Stomach (tissue), 9 donors: ENCODE measurements around the gene MET. TPM values are rescaled to one million over a fixed set of nuclear protein-coding genes. Genes with fewer than 3 reads are reported as not detected.

Experiments
- DNase-seq, 2 donors: peaks; one replicate each; pipeline versions ENCODE4 v3.0.0 to v3.0.0-alpha.2; 2013 to 2019
- H3K27ac ChIP-seq, 5 donors: fragments of 200-600 bp in 4 of 5; sonication (generic) in 4 of 5; one replicate each; pipeline ENCODE4 v1.5.1; 2013 to 2019; ENCODE audit warnings: mild to moderate bottlenecking in 1 of 5, moderate library complexity in 1 of 5
- H3K27me3 ChIP-seq, 3 donors: fragments of 200-600 bp; sonication (generic); one replicate each; pipeline ENCODE4 v1.5.1; 2017 to 2019; ENCODE audit warnings: mixed run types in 1 of 3
- H3K36me3 ChIP-seq, 4 donors: fragments of 200-600 bp; sonication (generic); 1 replicate in 3 of 4; 2 replicates in 1 of 4; pipeline ENCODE4 v1.5.1; 2016 to 2019
- H3K4me1 ChIP-seq, 4 donors: fragments of 200-600 bp; sonication (generic); one replicate each; pipeline ENCODE4 v1.5.1; 2016 to 2019
- H3K4me3 ChIP-seq, 4 donors: fragments of 200-600 bp; sonication (generic) in 3 of 4; one replicate each; pipeline ENCODE4 v1.5.1; 2016 to 2019; ENCODE audit warnings: mild to moderate bottlenecking in 1 of 4
- H3K9me3 ChIP-seq, 4 donors: fragments of 200-600 bp; sonication (generic); one replicate each; pipeline ENCODE4 v1.5.1; 2016 to 2019
- CTCF ChIP-seq, 7 experiments: fragments of 450-650 bp in 4 of 7; fragments of 200-600 bp in 3 of 7; sonication (generic) in 3 of 7; IDR thresholded peaks; one replicate each; pipeline ENCODE4 v1.5.1; 2016 to 2019; ENCODE audit warnings: antibody characterized with exemption in 7 of 7, control low read depth in 2 of 7, mild to moderate bottlenecking in 1 of 7
- EP300 ChIP-seq: sonication (generic); formaldehyde crosslinking; IDR thresholded peaks from one replicate; pipeline ENCODE4 v1.6.1; 2017; ENCODE audit warnings: antibody characterized with exemption
- POLR2A ChIP-seq, 4 donors: fragments of 450-650 bp; IDR thresholded peaks; one replicate each; pipeline ENCODE4 v1.6.1; 2016; ENCODE audit warnings: antibody characterized with exemption in 4 of 4, control low read depth in 2 of 4, mild to moderate bottlenecking in 1 of 4, moderate library complexity in 1 of 4
- POLR2AphosphoS5 ChIP-seq, 3 donors: sonication (generic); formaldehyde crosslinking; IDR thresholded peaks; one replicate each; pipeline ENCODE4 v1.6.1; 2016; ENCODE audit warnings: antibody characterized with exemption in 3 of 3
- WGBS, 5 donors: extraction: QIAGEN DNeasy Blood & Tissue Kit in 3 of 5; methylation state at CpG; one replicate each; pipeline versions ENCODE4 v1.1.5 to v1.1.7; 2013 to 2018; 5-methylcytosine and 5-hydroxymethylcytosine counted together
- intact Hi-C: fragments of 100-400 bp; cut with DNase I; formaldehyde crosslinking; loops from one replicate; pipeline ENCODE4 v1.15.1; 2023; ENCODE audit warnings: low total_unique reads
- polyA plus RNA-seq, 3 donors: library from polyadenylated mRNA; stranded (reverse); fragments of 200-250 nt; gene quantifications; one replicate each; pipeline ENCODE4 v1.2.3, GENCODE V29; 2013
- total RNA-seq, 5 donors: library from RNA; depleted of rRNA; stranded (reverse); fragments of >200 nt; gene quantifications; one replicate each; pipeline versions ENCODE4 v1.1.0 to v1.2.3, GENCODE V29; 2014 to 2016
- donor health status: healthy with polysubstance abuse.
- donor health status: Bipolar disorder and iron deficiency.
- donor health status: healthy.

Gene MET
- total and polyA plus RNA-seq, 8 donors, result 0.58 to 36.2 (median 4.3) TPM

- Histone ChIP-seq H3K4me3 (no peak overlapping the region), H3K27ac (no peak overlapping the region), H3K9me3 (no peaks in the 10 kb centered on the region), H3K4me1 (peaks cover 0 to 37% (median 16%) of the 10 kb centered on the region in 4 donors), H3K27me3 (no peaks in the 10 kb centered on the region), H3K36me3 (peaks cover 0 to 6% (median 0%) of the 10 kb centered on the region in 4 donors)
- DNase-seq, result no peak
- no peak for TF ChIP-seq POLR2AphosphoS5 (IDR thresholded peaks at IDR 0.05)
- no peak for TF ChIP-seq POLR2A (IDR thresholded peaks at IDR 0.05)
- TF ChIP-seq EP300, result no peak
- TF ChIP-seq CTCF (IDR thresholded peaks at IDR 0.05), result no peak
- intact Hi-C loops, result loop anchor here (10.0 kb wide), 1 partner anchor 126 kb away; the partner anchor contains the start of gene MET
- 77 to 90% (median 82%) methylated on average over 2 of the region's 2 CpGs for WGBS, 5 donors
Measured at GRCh38 chr7:116800594-116800993, 128.6 kb downstream of the MET start.

DNA sequence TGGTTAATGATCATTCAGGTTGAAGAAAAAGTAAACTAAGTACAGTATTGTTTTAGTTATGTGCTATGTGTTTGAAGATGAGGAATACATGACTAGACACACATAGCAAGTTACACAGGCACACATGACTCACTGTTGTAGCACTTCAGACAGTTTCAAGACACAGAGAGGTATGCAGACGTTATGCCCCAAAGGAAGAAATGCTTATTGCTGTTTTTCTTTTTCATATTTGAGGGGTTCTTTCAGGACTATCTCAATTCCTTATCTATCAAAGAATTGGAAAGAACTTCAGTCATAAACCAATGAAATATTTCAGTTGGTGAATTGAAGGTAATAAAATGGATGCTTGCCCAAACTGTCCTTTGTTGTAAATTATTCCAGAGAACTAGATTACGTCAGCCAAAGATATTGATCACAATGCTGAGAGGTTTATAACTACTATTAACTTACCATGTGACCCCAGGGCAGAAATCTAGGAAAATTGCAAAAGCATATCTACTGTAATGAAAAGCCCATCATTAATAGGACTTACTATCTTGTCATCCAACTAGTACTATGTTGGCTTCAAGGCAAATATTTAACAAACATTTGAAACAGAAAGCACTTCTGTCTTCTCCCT is 129.2 kb downstream of the MET start:
- TF ChIP-seq CTCF (IDR thresholded peaks at IDR 0.05), result no peak
- TF ChIP-seq POLR2AphosphoS5 (IDR thresholded peaks at IDR 0.05), result no peak
- TF ChIP-seq EP300, result no peak
- no peak for TF ChIP-seq POLR2A (IDR thresholded peaks at IDR 0.05)

GRCh38 chr7:116802144-116802745 is 130.2 kb downstream of the MET start:
- TF ChIP-seq POLR2A (IDR thresholded peaks at IDR 0.05), result no peak
- TF ChIP-seq EP300, result no peak
- no peak for TF ChIP-seq POLR2AphosphoS5 (IDR thresholded peaks at IDR 0.05)
- TF ChIP-seq CTCF (IDR thresholded peaks at IDR 0.05), result no peak
- 72 to 87% (median 83%) methylated on average over 7 of the region's 7 CpGs for WGBS, 5 donors
- H3K27ac ChIP-seq, result no peak overlapping the region
- no peaks in the 10 kb centered on the region for H3K27me3 ChIP-seq
- H3K9me3 ChIP-seq, result no peaks in the 10 kb centered on the region
- H3K36me3 ChIP-seq, result no peaks in the 10 kb centered on the region
- H3K4me1 ChIP-seq, result peaks cover 0 to 43% (median 18%) of the 10 kb centered on the region in 4 donors
- no peak for DNase-seq
- intact Hi-C loops, result loop anchor here (10.0 kb wide), 1 partner anchor 127 kb away; the partner anchor contains the start of gene MET
- H3K4me3 ChIP-seq, result no peak overlapping the region

More for the DNA sequence above, 129.2 kb downstream of the MET start:
- DNase-seq, result no peak
- intact Hi-C loops, result loop anchor here (10.0 kb wide), 1 partner anchor 126 kb away; the partner anchor contains the start of gene MET
- Histone ChIP-seq H3K4me1 (peaks cover 0 to 43% (median 18%) of the 10 kb centered on the region in 4 donors), H3K9me3 (no peaks in the 10 kb centered on the region), H3K36me3 (peaks cover 0 to under 1% (median 0%) of the 10 kb centered on the region in 4 donors), H3K27ac (no peak overlapping the region), H3K4me3 (no peak overlapping the region), H3K27me3 (no peaks in the 10 kb centered on the region)
- 55 to 76% (median 72%) methylated on average over 2 of the region's 2 CpGs for WGBS, 5 donors

- intact Hi-C loops, result loop anchor here (10.0 kb wide), 1 partner anchor 128 kb away; the partner anchor contains the start of gene MET
- WGBS, 5 donors, result 33 to 41% (median 39%) methylated on average over 5 of the region's 5 CpGs
- peaks cover 0 to 40% (median 18%) of the 10 kb centered on the region in 4 donors for H3K4me1 ChIP-seq
- H3K27me3 ChIP-seq, result no peaks in the 10 kb centered on the region
- H3K27ac ChIP-seq, result no peak overlapping the region
- peak in 1 of 2 donors; percentile 69 for DNase-seq
- no peaks in the 10 kb centered on the region for H3K36me3 ChIP-seq
- H3K9me3 ChIP-seq, result no peaks in the 10 kb centered on the region
- H3K4me3 ChIP-seq, result no peak overlapping the region
- no peak for TF ChIP-seq EP300
- peak in 4 of 7 experiments; percentile 10 to 36 (median 14) for TF ChIP-seq CTCF (IDR thresholded peaks at IDR 0.05)
- no peak for TF ChIP-seq POLR2A (IDR thresholded peaks at IDR 0.05)
- TF ChIP-seq POLR2AphosphoS5 (IDR thresholded peaks at IDR 0.05), result peak in 1 of 3 donors; percentile 9
Measured at GRCh38 chr7:116802746-116803152, 130.8 kb downstream of the MET start.
